HEK293 (cell line): ENCODE measurements around the gene ITGB1BP2.

ENCODE experiments used
- CTCF ChIA-PET: fragments of 350-600 bp; formaldehyde crosslinking; extraction: SDS; loops from one replicate; lab custom pipeline; 2021; ENCODE audit warnings: antibody characterized with exemption; lab: Yijun Ruan, JAX
- POLR2A ChIA-PET: fragments of 300-600 bp; formaldehyde crosslinking; extraction: SDS; loops from one replicate; lab custom pipeline; 2020; ENCODE audit warnings: antibody characterized with exemption, inconsistent platforms; lab: Yijun Ruan, JAX
- H3K27ac ChIP-seq: fragments of 200-500 bp; sonication (Bioruptor generic); 2 replicates; pipeline ENCODE4 v1.5.1; 2014; ENCODE audit warnings: low read depth, low read length, control low read depth, inconsistent platforms; ENCODE audit errors: extremely low read depth
- H3K36me3 ChIP-seq, 2 experiments: fragments of 200-500 bp in 1 of 2; sonication (Bioruptor generic) in 1 of 2; 1 replicate in 1 of 2; 2 replicates in 1 of 2; pipeline ENCODE4 v1.5.1; 2014 to 2017; ENCODE audit warnings: inconsistent platforms in 2 of 2, low read length in 2 of 2; ENCODE audit not compliant: control insufficient read depth in 2 of 2, insufficient read depth in 1 of 2
- H3K4me1 ChIP-seq: fragments of 200-500 bp; sonication (Bioruptor generic); 2 replicates; pipeline ENCODE4 v1.5.1; 2014; ENCODE audit warnings: mild to moderate bottlenecking, low read length, inconsistent platforms; ENCODE audit not compliant: control insufficient read depth, insufficient read depth
- H3K4me3 ChIP-seq: 2 replicates; pipeline ENCODE4 v1.5.1; 2011; ENCODE audit warnings: low read depth, mild to moderate bottlenecking, control low read depth, low read length, moderate library complexity
- H3K9me3 ChIP-seq: fragments of 200-500 bp; sonication (Bioruptor generic); 2 replicates; pipeline ENCODE4 v1.5.1; 2014; ENCODE audit warnings: low read depth, low read length, inconsistent platforms; ENCODE audit not compliant: control insufficient read depth, insufficient read depth
- KLF8 ChIP-seq: fragments of 450-650 bp; formaldehyde crosslinking; IDR thresholded peaks from 2 replicates; pipeline ENCODE4 v1.5.1; 2016; ENCODE audit warnings: missing biosample characterization, missing genetic modification characterization
- PATZ1 ChIP-seq: fragments of 450-650 bp; formaldehyde crosslinking; IDR thresholded peaks from 2 replicates; pipeline ENCODE4 v1.5.1; 2016; ENCODE audit warnings: missing biosample characterization, missing genetic modification characterization
- PBX3 ChIP-seq: sonication (generic); formaldehyde crosslinking; IDR thresholded peaks from 2 replicates; pipeline ENCODE4 v1.8.1; 2022; ENCODE audit warnings: mild to moderate bottlenecking, moderate library complexity, missing genetic modification reagents
- PRDM1 ChIP-seq: fragments of 450-650 bp; formaldehyde crosslinking; IDR thresholded peaks from 2 replicates; pipeline ENCODE4; 2016; ENCODE audit warnings: missing biosample characterization, missing genetic modification characterization
- ZBTB21 ChIP-seq: fragments of 450-650 bp; formaldehyde crosslinking; IDR thresholded peaks from 2 replicates; pipeline ENCODE4 v1.5.1; 2017; ENCODE audit warnings: missing biosample characterization, missing genetic modification characterization
- ZFP69B ChIP-seq: fragments of 450-650 bp; formaldehyde crosslinking; IDR thresholded peaks from 2 replicates; pipeline ENCODE4 v1.5.1; 2016; ENCODE audit warnings: missing biosample characterization, missing genetic modification characterization
- ZNF155 ChIP-seq: fragments of 450-650 bp; formaldehyde crosslinking; IDR thresholded peaks from 2 replicates; pipeline ENCODE4 v1.5.1; 2016; ENCODE audit warnings: missing biosample characterization, missing genetic modification characterization
- ZNF202 ChIP-seq: fragments of 450-650 bp; formaldehyde crosslinking; IDR thresholded peaks from 2 replicates; pipeline ENCODE4 v1.5.1; 2016; ENCODE audit warnings: missing biosample characterization, missing genetic modification characterization, borderline replicate concordance
- ZNF214 ChIP-seq: fragments of 450-650 bp; formaldehyde crosslinking; IDR thresholded peaks from 2 replicates; pipeline ENCODE4 v1.5.1; 2017; ENCODE audit warnings: missing biosample characterization, mild to moderate bottlenecking, missing genetic modification characterization, borderline replicate concordance
- ZNF223 ChIP-seq: fragments of 450-650 bp; formaldehyde crosslinking; IDR thresholded peaks from 2 replicates; pipeline ENCODE4 v1.5.1; 2016; ENCODE audit warnings: missing biosample characterization, missing genetic modification characterization
- ZNF426 ChIP-seq: fragments of 450-650 bp; formaldehyde crosslinking; IDR thresholded peaks from 2 replicates; pipeline ENCODE4 v1.5.1; 2017; ENCODE audit warnings: missing biosample characterization, missing genetic modification characterization, mild to moderate bottlenecking, inconsistent platforms, moderate library complexity
- ZNF561 ChIP-seq: fragments of 450-650 bp; IDR thresholded peaks from 2 replicates; pipeline ENCODE4 v1.5.1; 2018; ENCODE audit warnings: missing biosample characterization, missing genetic modification characterization, borderline replicate concordance
- ZNF626 ChIP-seq: fragments of 450-650 bp; sonication (Bioruptor Pico); formaldehyde crosslinking; IDR thresholded peaks from 2 replicates; pipeline ENCODE4 v1.5.1; 2018; ENCODE audit warnings: missing biosample characterization, missing genetic modification characterization, inconsistent platforms
- ZNF660 ChIP-seq: fragments of 450-650 bp; IDR thresholded peaks from 2 replicates; pipeline ENCODE4 v1.5.1; 2018; ENCODE audit warnings: missing biosample characterization, mild to moderate bottlenecking, missing genetic modification characterization
- ZSCAN18 ChIP-seq: fragments of 450-650 bp; formaldehyde crosslinking; IDR thresholded peaks from 2 replicates; pipeline ENCODE4 v1.5.1; 2016; ENCODE audit warnings: missing biosample characterization, missing genetic modification characterization
- TF ChIP-seq, protein P1 (sequence below): fragments of 450-650 bp; formaldehyde crosslinking; IDR thresholded peaks from 2 replicates; pipeline ENCODE4 v1.5.1; 2016; ENCODE audit warnings: missing biosample characterization, missing genetic modification characterization
- TF ChIP-seq, protein P2 (sequence below): fragments of 450-650 bp; formaldehyde crosslinking; IDR thresholded peaks from 2 replicates; pipeline ENCODE4 v1.5.1; 2016; ENCODE audit warnings: missing biosample characterization, missing genetic modification characterization

ITGB1BP2 gene

GRCh38 chrX:71302461-71303213 is 1.1 kb downstream of the ITGB1BP2 start:
- H3K4me3 ChIP-seq: no peak overlapping the region

More at GRCh38 chrX:71302461-71303213, 1.1 kb downstream of the ITGB1BP2 start:
- no peak for TF ChIP-seq ZNF660
- TF ChIP-seq ZNF214: no peak
- TF ChIP-seq ZNF626 (tag by site-specific recombination): no peak
- TF ChIP-seq, protein P1, sequence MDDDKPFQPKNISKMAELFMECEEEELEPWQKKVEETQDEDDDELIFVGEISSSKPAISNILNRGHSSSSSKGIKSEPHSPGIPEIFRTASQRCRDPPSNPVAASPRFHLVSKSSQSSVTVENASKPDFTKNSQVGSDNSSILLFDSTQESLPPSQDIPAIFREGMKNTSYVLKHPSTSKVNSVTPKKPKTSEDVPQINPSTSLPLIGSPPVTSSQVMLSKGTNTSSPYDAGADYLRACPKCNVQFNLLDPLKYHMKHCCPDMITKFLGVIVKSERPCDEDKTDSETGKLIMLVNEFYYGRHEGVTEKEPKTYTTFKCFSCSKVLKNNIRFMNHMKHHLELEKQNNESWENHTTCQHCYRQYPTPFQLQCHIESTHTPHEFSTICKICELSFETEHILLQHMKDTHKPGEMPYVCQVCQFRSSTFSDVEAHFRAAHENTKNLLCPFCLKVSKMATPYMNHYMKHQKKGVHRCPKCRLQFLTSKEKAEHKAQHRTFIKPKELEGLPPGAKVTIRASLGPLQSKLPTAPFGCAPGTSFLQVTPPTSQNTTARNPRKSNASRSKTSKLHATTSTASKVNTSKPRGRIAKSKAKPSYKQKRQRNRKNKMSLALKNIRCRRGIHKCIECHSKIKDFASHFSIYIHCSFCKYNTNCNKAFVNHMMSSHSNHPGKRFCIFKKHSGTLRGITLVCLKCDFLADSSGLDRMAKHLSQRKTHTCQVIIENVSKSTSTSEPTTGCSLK (tag by site-specific recombination): no peak
- no peak for TF ChIP-seq ZNF155
- no peak for TF ChIP-seq PRDM1 (tag by site-specific recombination)
- TF ChIP-seq, protein P2, sequence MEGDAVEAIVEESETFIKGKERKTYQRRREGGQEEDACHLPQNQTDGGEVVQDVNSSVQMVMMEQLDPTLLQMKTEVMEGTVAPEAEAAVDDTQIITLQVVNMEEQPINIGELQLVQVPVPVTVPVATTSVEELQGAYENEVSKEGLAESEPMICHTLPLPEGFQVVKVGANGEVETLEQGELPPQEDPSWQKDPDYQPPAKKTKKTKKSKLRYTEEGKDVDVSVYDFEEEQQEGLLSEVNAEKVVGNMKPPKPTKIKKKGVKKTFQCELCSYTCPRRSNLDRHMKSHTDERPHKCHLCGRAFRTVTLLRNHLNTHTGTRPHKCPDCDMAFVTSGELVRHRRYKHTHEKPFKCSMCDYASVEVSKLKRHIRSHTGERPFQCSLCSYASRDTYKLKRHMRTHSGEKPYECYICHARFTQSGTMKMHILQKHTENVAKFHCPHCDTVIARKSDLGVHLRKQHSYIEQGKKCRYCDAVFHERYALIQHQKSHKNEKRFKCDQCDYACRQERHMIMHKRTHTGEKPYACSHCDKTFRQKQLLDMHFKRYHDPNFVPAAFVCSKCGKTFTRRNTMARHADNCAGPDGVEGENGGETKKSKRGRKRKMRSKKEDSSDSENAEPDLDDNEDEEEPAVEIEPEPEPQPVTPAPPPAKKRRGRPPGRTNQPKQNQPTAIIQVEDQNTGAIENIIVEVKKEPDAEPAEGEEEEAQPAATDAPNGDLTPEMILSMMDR (tag by site-specific recombination): no peak
- no peak for TF ChIP-seq KLF8 (tag by site-specific recombination)
- no peak for TF ChIP-seq ZFP69B
- no peak for TF ChIP-seq ZNF202 (tag by site-specific recombination)
- TF ChIP-seq ZSCAN18: no peak
- TF ChIP-seq ZNF426: no peak
- no peak for TF ChIP-seq PATZ1 (tag by site-specific recombination)
- no peak for TF ChIP-seq ZBTB21
- TF ChIP-seq PBX3 (CRISPR knock-in tag): no peak
- no peak for TF ChIP-seq ZNF561 (tag by site-specific recombination)
- TF ChIP-seq ZNF223 (tag by site-specific recombination): no peak
- TF ChIP-seq, all 188 proteins: peak for 0
- Histone ChIP-seq H3K4me1 (no peaks in the 10 kb centered on the region), H3K9me3 (no peaks in the 10 kb centered on the region), H3K36me3 (peaks cover 17 to 54% of the 10 kb centered on the region in 2 experiments), H3K27ac (no peak overlapping the region)
- ChIA-PET POLR2A (interaction anchor here (3.1 kb wide), 1 partner anchor 19 kb away, joined by 19 read pairs; the partner anchor contains the start of gene NONO), CTCF (interaction anchor here (0.6 kb wide), 2 partner anchors 8 to 293 kb away, joined by 3 read pairs; no protein-coding TSS in a partner anchor)
